Body of pancreas (tissue), 4 donors: ENCODE measurements around the gene EIF3L. TPM values are rescaled to one million over a fixed set of nuclear protein-coding genes. Genes with fewer than 3 reads are reported as not detected.
A peak's percentile ranks its signal among the peaks of the same experiment; 100 is the strongest.

Experiments
- ATAC-seq: fragments of 150-250 bp; one replicate; pipeline ENCODE4 v1.9.1; 2016
- DNase-seq, 4 donors: peaks; one replicate each; pipeline ENCODE4 v3.0.0-alpha.2; 2019
- H3K27ac ChIP-seq, 4 donors: fragments of 200-600 bp; sonication (generic); 1 replicate in 3 of 4; 2 replicates in 1 of 4; pipeline versions ENCODE4 v1.5.1 to v1.6.1; 2016 to 2019; ENCODE audit warnings: mild to moderate bottlenecking in 1 of 4, mixed read lengths in 1 of 4, moderate library complexity in 1 of 4
- H3K27me3 ChIP-seq, 2 donors: fragments of 200-600 bp; sonication (generic); one replicate each; pipeline ENCODE4 v1.6.0; 2016; ENCODE audit warnings: mild to moderate bottlenecking in 1 of 2
- H3K36me3 ChIP-seq, 2 donors: fragments of 200-600 bp; sonication (generic); replicated peaks in 1 of 2; 2 replicates each; pipeline ENCODE4 v1.5.1; 2016; ENCODE audit warnings: low read depth in 2 of 2; ENCODE audit not compliant: insufficient read depth in 1 of 2
- H3K4me1 ChIP-seq: fragments of 200-600 bp; sonication (generic); one replicate; pipeline ENCODE4 v1.6.0; 2016
- H3K4me3 ChIP-seq, 2 donors: fragments of 200-600 bp; sonication (generic); 1 replicate in 1 of 2; 2 replicates in 1 of 2; pipeline ENCODE4 v1.5.1; 2016 to 2019
- H3K9me3 ChIP-seq, 3 donors: fragments of 200-600 bp; sonication (generic); 1 replicate in 2 of 3; 2 replicates in 1 of 3; pipeline ENCODE4 v1.5.1; 2016
- CTCF ChIP-seq, 7 experiments: fragments of 450-650 bp in 4 of 7; fragments of 200-600 bp in 3 of 7; sonication (generic) in 3 of 7; IDR thresholded peaks; one replicate each; pipeline ENCODE4 v1.5.1; 2016 to 2019; ENCODE audit warnings: antibody characterized with exemption in 7 of 7
- POLR2A ChIP-seq, 3 donors: fragments of 450-650 bp; IDR thresholded peaks; one replicate each; pipeline ENCODE4 v1.6.1; 2016; ENCODE audit warnings: antibody characterized with exemption in 3 of 3, mild to moderate bottlenecking in 2 of 3
- WGBS, 2 donors: methylation state at CpG; one replicate each; pipeline ENCODE4 v1.1.5; 2017; 5-methylcytosine and 5-hydroxymethylcytosine counted together
- intact Hi-C: fragments of 100-400 bp; cut with DNase I; formaldehyde crosslinking; loops from one replicate; pipeline ENCODE4 v1.15.1; 2023
- total RNA-seq, 2 donors: library from RNA; depleted of rRNA; stranded (reverse); fragments of >200 nt; gene quantifications; one replicate each; pipeline ENCODE4 v1.1.0, GENCODE V29; 2016

EIF3L gene
- total RNA-seq, 2 donors from 2014 or later: 139 to 230 TPM

GRCh38 chr22:37806409-37807333, 42.5 kb upstream of the EIF3L start:
- Histone ChIP-seq H3K4me3 (peak overlapping the region; percentile 3 to 52), H3K9me3 (no peaks in the 10 kb centered on the region), H3K36me3 (no peaks in the 10 kb centered on the region), H3K27me3 (no peaks in the 10 kb centered on the region), H3K4me1 (peaks cover 71% of the 10 kb centered on the region), H3K27ac (peak overlapping the region; percentile 49 to 92 (median 89))
- 0 to 1% methylated on average over 17 to 19 of the region's 19 CpGs for WGBS, 2 donors
- ATAC-seq (no peak), DNase-seq (peak in 3 of 4 donors; percentile 43 to 64 (median 49))
- TF ChIP-seq POLR2A (IDR thresholded peaks at IDR 0.05) (peak in 1 of 3 donors; percentile 21), CTCF (IDR thresholded peaks at IDR 0.05) (peak in 3 of 7 experiments; percentile 19 to 27 (median 21))
- intact Hi-C loops: no loop called here

GRCh38 chr22:37807410-37808293, 41.6 kb upstream of the EIF3L start, which contains the start of gene GCAT:
Gene GCAT (plus strand): TSS chr22:37807934. CDS start chr22:37807968, 34 bp downstream.
- TF ChIP-seq CTCF (IDR thresholded peaks at IDR 0.05) (peak in 1 of 7 experiments; percentile 3), POLR2A (IDR thresholded peaks at IDR 0.05) (peak; percentile 80 to 88 (median 86))
- DNase-seq (peak; percentile 97 to 98 (median 97)), ATAC-seq (peak; percentile 81)
- intact Hi-C loops: no loop called here
- Histone ChIP-seq H3K9me3 (no peaks in the 10 kb centered on the region), H3K4me1 (peaks cover 70% of the 10 kb centered on the region), H3K36me3 (no peaks in the 10 kb centered on the region), H3K27ac (peak within 1 kb of the TSS; percentile 68 to 92 (median 89)), H3K27me3 (no peaks in the 10 kb centered on the region), H3K4me3 (peak within 1 kb of the TSS; percentile 14 to 52)
- WGBS, 2 donors: 0% methylated on average over 10 to 73 of the region's 73 CpGs

- Histone ChIP-seq H3K4me1 (peaks cover 63% of the 10 kb centered on the region), H3K9me3 (no peaks in the 10 kb centered on the region), H3K27me3 (no peaks in the 10 kb centered on the region), H3K4me3 (peak overlapping the region; percentile 13 to 52), H3K36me3 (no peaks in the 10 kb centered on the region), H3K27ac (peak overlapping the region; percentile 64 to 92 (median 89))
- intact Hi-C loops: no loop called here
- WGBS, 2 donors: 3 to 7% methylated on average over 5 to 8 of the region's 8 CpGs
- TF ChIP-seq POLR2A (IDR thresholded peaks at IDR 0.05): no peak
- no peak for TF ChIP-seq CTCF (IDR thresholded peaks at IDR 0.05)
- ATAC-seq: no peak
- DNase-seq: peak in 1 of 4 donors; percentile 38
Measured at GRCh38 chr22:37808294-37808657, 40.9 kb upstream of the EIF3L start.

GRCh38 chr22:37809672-37810333, 39.4 kb upstream of the EIF3L start:
- Histone ChIP-seq H3K27ac (peak overlapping the region; percentile 39 to 92 (median 89)), H3K27me3 (no peaks in the 10 kb centered on the region), H3K4me1 (peaks cover 49% of the 10 kb centered on the region), H3K36me3 (no peaks in the 10 kb centered on the region), H3K4me3 (no peak overlapping the region), H3K9me3 (no peaks in the 10 kb centered on the region)
- intact Hi-C loops: no loop called here
- WGBS, 2 donors: 30 to 48% methylated on average over 5 of the region's 5 CpGs
- DNase-seq (peak; percentile 85 to 93 (median 92)), ATAC-seq (peak; percentile 55)
- peak; percentile 39 to 70 (median 70) for TF ChIP-seq POLR2A (IDR thresholded peaks at IDR 0.05)
- TF ChIP-seq CTCF (IDR thresholded peaks at IDR 0.05): no peak
